Astrocyte of the cerebellum (primary cell): ENCODE data around the gene TTBK2.

ENCODE experiments used
- DNase-seq: peaks from one replicate; pipeline ENCODE4 v3.0.0-alpha.2; 2011; ENCODE audit warnings: low read depth
- H3K4me3 ChIP-seq: 2 replicates; pipeline ENCODE4 v1.5.1; 2011; ENCODE audit warnings: mild to moderate bottlenecking, low read depth, low read length, moderate library complexity
- in situ Hi-C: cut with HindIII; loops from 2 replicates; pipeline ENCODE4 v1.10.0; 2017; ENCODE audit warnings: low sequenced_read_pairs
- TF ChIP-seq, protein P1 (sequence below): IDR thresholded peaks from 2 replicates; pipeline ENCODE4 v1.5.1; 2012; ENCODE audit warnings: low read length, low read depth, moderate library complexity, mild to moderate bottlenecking; ENCODE audit errors: missing control alignments

The TTBK2 gene

DNA sequence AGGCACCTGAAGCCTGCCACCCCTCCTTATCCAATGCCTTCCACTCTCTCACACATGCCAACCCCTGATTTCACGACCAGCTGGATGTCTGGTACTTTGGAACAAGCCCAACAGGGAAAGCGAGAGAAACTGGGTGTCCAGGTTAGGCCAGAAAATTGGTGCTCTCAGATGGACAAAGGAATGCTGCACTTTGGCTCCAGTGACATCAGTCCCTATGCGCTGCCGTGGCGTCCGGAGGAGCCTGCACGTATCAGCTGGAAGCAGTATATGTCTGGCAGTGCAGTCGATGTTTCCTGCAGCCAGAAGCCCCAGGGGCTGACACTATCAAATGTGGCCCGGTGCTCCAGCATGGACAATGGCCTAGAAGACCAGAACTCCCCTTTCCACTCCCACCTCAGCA is 228.8 kb downstream of the TTBK2 start:
- TF ChIP-seq, protein P1, sequence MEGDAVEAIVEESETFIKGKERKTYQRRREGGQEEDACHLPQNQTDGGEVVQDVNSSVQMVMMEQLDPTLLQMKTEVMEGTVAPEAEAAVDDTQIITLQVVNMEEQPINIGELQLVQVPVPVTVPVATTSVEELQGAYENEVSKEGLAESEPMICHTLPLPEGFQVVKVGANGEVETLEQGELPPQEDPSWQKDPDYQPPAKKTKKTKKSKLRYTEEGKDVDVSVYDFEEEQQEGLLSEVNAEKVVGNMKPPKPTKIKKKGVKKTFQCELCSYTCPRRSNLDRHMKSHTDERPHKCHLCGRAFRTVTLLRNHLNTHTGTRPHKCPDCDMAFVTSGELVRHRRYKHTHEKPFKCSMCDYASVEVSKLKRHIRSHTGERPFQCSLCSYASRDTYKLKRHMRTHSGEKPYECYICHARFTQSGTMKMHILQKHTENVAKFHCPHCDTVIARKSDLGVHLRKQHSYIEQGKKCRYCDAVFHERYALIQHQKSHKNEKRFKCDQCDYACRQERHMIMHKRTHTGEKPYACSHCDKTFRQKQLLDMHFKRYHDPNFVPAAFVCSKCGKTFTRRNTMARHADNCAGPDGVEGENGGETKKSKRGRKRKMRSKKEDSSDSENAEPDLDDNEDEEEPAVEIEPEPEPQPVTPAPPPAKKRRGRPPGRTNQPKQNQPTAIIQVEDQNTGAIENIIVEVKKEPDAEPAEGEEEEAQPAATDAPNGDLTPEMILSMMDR, result no peak
- in situ Hi-C loops, result loop anchor here (25.0 kb wide), 1 partner anchor 246 kb away; no protein-coding TSS in a partner anchor
- H3K4me3 ChIP-seq, result no peak overlapping the region
- no peak for DNase-seq

- TF ChIP-seq, protein P1, result no peak
- in situ Hi-C loops, result loop anchor here (25.0 kb wide), 1 partner anchor 246 kb away; no protein-coding TSS in a partner anchor
- H3K4me3 ChIP-seq, result no peak overlapping the region
- DNase-seq, result no peak
These were observed 229.3 kb downstream of the TTBK2 start for GRCh38 chr15:42691308-42691707.
